Calu3 (cell line): ENCODE results near the gene CASK. TPM values are rescaled to one million over a fixed set of nuclear protein-coding genes. Genes with fewer than 3 reads are reported as not detected.
"Not testable (repeated sequence)": the region's sequence is repeated elsewhere in the genome, so short reads cannot be mapped to it uniquely, and the experiment has no call there.

ENCODE experiments used
- BruUV-seq: library from RNA; stranded (reverse); fragments of 400-500 nt; replicated peaks from 2 replicates; lab custom pipeline; 2021; lab: Mats Ljungman, UMichigan
- CTCF ChIA-PET: fragments of 300-600 bp; sonication (Branson Sonifier 250); formaldehyde crosslinking; loops from one replicate; lab custom pipeline; 2022; ENCODE audit warnings: antibody characterized with exemption; lab: Charles Lee
- DNase-seq: peaks from one replicate; pipeline ENCODE4 v3.0.0; 2022
- H3K27ac Mint-ChIP-seq: one replicate; pipeline ENCODE4 v1.8.0; 2022; ENCODE audit warnings: mixed read lengths; ENCODE audit not compliant: unreplicated experiment
- H3K27me3 Mint-ChIP-seq: one replicate; pipeline ENCODE4 v1.8.0; 2022; ENCODE audit warnings: mixed read lengths; ENCODE audit not compliant: unreplicated experiment
- H3K36me3 Mint-ChIP-seq: one replicate; pipeline ENCODE4 v1.8.0; 2022; ENCODE audit warnings: mild to moderate bottlenecking, moderate library complexity, mixed read lengths; ENCODE audit not compliant: insufficient read depth, unreplicated experiment
- H3K4me1 Mint-ChIP-seq: one replicate; pipeline ENCODE4 v1.8.0; 2022; ENCODE audit warnings: mild to moderate bottlenecking, low read depth, mixed read lengths; ENCODE audit not compliant: unreplicated experiment
- H3K4me3 Mint-ChIP-seq: one replicate; pipeline ENCODE4 v1.8.0; 2022; ENCODE audit warnings: mild to moderate bottlenecking, low read depth, moderate library complexity, mixed read lengths; ENCODE audit not compliant: unreplicated experiment
- H3K9me3 Mint-ChIP-seq: one replicate; pipeline ENCODE4 v1.8.0; 2022; ENCODE audit warnings: low read depth, mixed read lengths; ENCODE audit not compliant: unreplicated experiment
- intact Hi-C: fragments of 100-400 bp; cut with micrococcal nuclease; formaldehyde crosslinking; loops from one replicate; pipeline ENCODE4 v1.10.0; 2022; ENCODE audit not compliant: unreplicated experiment
- total RNA-seq: library from RNA; stranded (reverse); gene quantifications from 2 replicates; pipeline ENCODE4 v1.2.3, GENCODE V29; 2022
- TF ChIP-seq, protein P1 (sequence below): fragments of 200-600 bp; IDR thresholded peaks from one replicate; pipeline ENCODE4 v1.8.0; 2022; ENCODE audit warnings: antibody characterized with exemption; ENCODE audit not compliant: unreplicated experiment

The CASK gene
- total RNA-seq, 1 experiment from 2014 or later, result 157 TPM

- Mint-ChIP-seq H3K9me3 (no peaks in the 10 kb centered on the region), H3K27ac (no peak overlapping the region), H3K4me1 (peaks cover 11% of the 10 kb centered on the region), H3K36me3 (no peaks in the 10 kb centered on the region), H3K4me3 (no peak overlapping the region), H3K27me3 (no peaks in the 10 kb centered on the region)
- BruUV-seq, result no TSS peak
- no peak for DNase-seq
- intact Hi-C loops, result no loop called here
- CTCF ChIA-PET, result no interaction called here
- TF ChIP-seq, protein P1, sequence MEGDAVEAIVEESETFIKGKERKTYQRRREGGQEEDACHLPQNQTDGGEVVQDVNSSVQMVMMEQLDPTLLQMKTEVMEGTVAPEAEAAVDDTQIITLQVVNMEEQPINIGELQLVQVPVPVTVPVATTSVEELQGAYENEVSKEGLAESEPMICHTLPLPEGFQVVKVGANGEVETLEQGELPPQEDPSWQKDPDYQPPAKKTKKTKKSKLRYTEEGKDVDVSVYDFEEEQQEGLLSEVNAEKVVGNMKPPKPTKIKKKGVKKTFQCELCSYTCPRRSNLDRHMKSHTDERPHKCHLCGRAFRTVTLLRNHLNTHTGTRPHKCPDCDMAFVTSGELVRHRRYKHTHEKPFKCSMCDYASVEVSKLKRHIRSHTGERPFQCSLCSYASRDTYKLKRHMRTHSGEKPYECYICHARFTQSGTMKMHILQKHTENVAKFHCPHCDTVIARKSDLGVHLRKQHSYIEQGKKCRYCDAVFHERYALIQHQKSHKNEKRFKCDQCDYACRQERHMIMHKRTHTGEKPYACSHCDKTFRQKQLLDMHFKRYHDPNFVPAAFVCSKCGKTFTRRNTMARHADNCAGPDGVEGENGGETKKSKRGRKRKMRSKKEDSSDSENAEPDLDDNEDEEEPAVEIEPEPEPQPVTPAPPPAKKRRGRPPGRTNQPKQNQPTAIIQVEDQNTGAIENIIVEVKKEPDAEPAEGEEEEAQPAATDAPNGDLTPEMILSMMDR, result no peak
Measured at GRCh38 chrX:41616255-41616654, 307.1 kb downstream of the CASK start.

DNA sequence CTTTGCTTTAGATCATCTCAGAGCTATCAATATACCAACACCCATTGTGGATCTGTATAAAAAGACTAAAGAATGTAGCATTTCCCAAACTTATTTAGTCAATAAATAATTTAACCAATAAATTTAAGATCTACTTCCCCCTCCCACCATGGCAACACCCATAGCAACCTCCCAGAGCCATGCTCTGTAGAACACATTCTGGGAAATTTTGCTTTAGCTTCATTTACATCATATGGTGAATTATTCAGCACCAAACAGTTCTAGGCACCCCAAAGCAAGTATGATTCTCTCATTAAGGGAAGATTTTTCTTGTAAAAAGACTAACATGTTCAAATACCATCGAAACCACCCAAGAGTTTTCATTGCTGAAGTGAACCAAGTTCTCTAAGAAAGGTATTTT, 315.1 kb downstream of the CASK start:
- H3K27ac Mint-ChIP-seq, result no peak overlapping the region
- TF ChIP-seq, protein P1, result no peak
- H3K27me3 Mint-ChIP-seq, result no peaks in the 10 kb centered on the region
- intact Hi-C loops, result no loop called here
- H3K9me3 Mint-ChIP-seq, result no peaks in the 10 kb centered on the region
- peaks cover 11% of the 10 kb centered on the region for H3K36me3 Mint-ChIP-seq
- peaks cover 15% of the 10 kb centered on the region for H3K4me1 Mint-ChIP-seq
- no TSS peak for BruUV-seq
- CTCF ChIA-PET, result interaction anchor here (0.6 kb wide), 1 partner anchor 226 kb away, joined by 3 read pairs; no protein-coding TSS in a partner anchor
- no peak for DNase-seq
- no peak overlapping the region for H3K4me3 Mint-ChIP-seq

DNA sequence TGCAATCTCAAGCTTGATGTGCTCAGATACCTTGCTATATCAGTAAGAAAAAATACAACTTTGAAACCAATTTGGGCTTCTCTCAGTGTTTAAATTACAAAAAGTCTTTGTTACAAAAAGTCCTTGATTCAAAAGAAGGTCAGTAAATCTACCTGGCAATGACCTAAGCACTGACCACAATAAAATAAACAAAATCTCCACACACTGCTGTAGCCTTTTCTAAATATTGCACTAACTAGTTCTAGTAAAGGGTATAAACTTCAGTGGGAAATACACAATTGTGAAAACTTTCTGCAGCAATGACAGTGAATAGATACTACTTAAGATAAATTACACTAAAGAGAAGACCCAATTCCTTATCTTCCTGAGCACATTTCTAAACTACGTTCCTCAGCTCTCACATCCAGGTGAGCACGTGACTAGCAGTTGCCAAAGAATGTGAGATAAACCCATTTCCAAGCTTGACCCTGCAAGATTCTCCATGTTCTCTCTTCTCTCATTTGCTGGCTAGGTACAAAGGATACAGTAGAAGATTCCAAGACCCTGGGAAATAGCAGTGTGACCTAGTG, 316.0 kb downstream of the CASK start:
- Mint-ChIP-seq H3K4me3 (no peak overlapping the region), H3K27ac (no peak overlapping the region), H3K36me3 (peaks cover 11% of the 10 kb centered on the region), H3K27me3 (no peaks in the 10 kb centered on the region), H3K9me3 (no peaks in the 10 kb centered on the region), H3K4me1 (peaks cover 15% of the 10 kb centered on the region)
- CTCF ChIA-PET, result no interaction called here
- no TSS peak for BruUV-seq
- intact Hi-C loops, result no loop called here
- TF ChIP-seq, protein P1, result no peak
- no peak for DNase-seq

DNA sequence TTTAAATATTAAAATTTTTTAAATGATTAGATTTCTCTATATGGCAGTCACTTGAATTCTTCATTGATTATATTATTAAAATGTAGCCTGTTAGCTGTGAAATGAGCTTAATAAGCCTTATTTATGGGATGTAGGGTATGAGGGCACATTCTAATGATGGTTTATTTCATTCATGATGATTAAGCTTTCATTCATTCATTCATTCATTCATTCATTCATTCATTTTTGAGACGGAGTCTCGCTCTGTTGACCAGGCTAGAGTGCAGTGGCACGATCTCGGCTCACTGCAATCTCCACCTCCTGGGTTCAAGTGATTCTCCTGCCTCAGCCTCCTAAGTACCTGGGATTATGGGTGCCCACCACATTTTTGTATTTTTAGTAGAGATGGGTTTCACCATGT, 317.3 kb downstream of the CASK start:
- H3K27me3 Mint-ChIP-seq, intact Hi-C loops, BruUV-seq, H3K27ac Mint-ChIP-seq, DNase-seq, H3K4me3 Mint-ChIP-seq, H3K9me3 Mint-ChIP-seq: not testable (repeated sequence)
- CTCF ChIA-PET, result interaction anchor here (0.6 to 0.7 kb wide), 2 partner anchors 31 to 965 kb away, joined by 3 read pairs; no protein-coding TSS in a partner anchor
- H3K4me1 Mint-ChIP-seq, result peaks cover 15% of the 10 kb centered on the region
- peaks cover 11% of the 10 kb centered on the region for H3K36me3 Mint-ChIP-seq

GRCh38 chrX:41604766-41605543, 318.4 kb downstream of the CASK start:
- Mint-ChIP-seq H3K4me3 (no peak overlapping the region), H3K27me3 (no peaks in the 10 kb centered on the region), H3K36me3 (peaks cover 7% of the 10 kb centered on the region), H3K27ac (no peak overlapping the region), H3K4me1 (peaks cover 22% of the 10 kb centered on the region), H3K9me3 (peaks cover 3% of the 10 kb centered on the region)
- TF ChIP-seq, protein P1, result no peak
- CTCF ChIA-PET, result no interaction called here
- no TSS peak for BruUV-seq
- intact Hi-C loops, result no loop called here
- DNase-seq, result no peak
